H9 (cell line): ENCODE measurements around the gene PTPRH. TPM values are rescaled to one million over a fixed set of nuclear protein-coding genes. Genes with fewer than 3 reads are reported as not detected.
"Not testable (repeated sequence)": the region's sequence is repeated elsewhere in the genome, so short reads cannot be mapped to it uniquely, and the experiment has no call there.

Experiments used
- DNase-seq: peaks from one replicate; pipeline ENCODE4 v3.0.0-alpha.2; 2017
- H2AFZ ChIP-seq: one replicate; pipeline ENCODE4 v1.6.1; 2013; ENCODE audit warnings: mild to moderate bottlenecking, low read length, control low read depth, moderate library complexity
- H2AK5ac ChIP-seq: 2 replicates; pipeline ENCODE4 v1.6.1; 2013; ENCODE audit warnings: low read length, control low read depth, mixed read lengths; ENCODE audit not compliant: insufficient read length
- H2BK120ac ChIP-seq: one replicate; pipeline ENCODE4 v1.6.1; 2013; ENCODE audit warnings: low read depth, mild to moderate bottlenecking, low read length, control low read depth, inconsistent platforms; ENCODE audit not compliant: poor library complexity, severe bottlenecking
- H2BK12ac ChIP-seq: 2 replicates; pipeline ENCODE4 v1.6.1; 2013; ENCODE audit warnings: low read length, control low read depth, mixed read lengths, low read depth; ENCODE audit not compliant: insufficient read length
- H2BK15ac ChIP-seq: 2 replicates; pipeline ENCODE4 v1.6.1; 2013; ENCODE audit warnings: low read depth, low read length, control low read depth
- H2BK20ac ChIP-seq: one replicate; pipeline ENCODE4 v1.6.1; 2013; ENCODE audit warnings: low read depth, mild to moderate bottlenecking, low read length, control low read depth, inconsistent platforms; ENCODE audit not compliant: poor library complexity, severe bottlenecking
- H2BK5ac ChIP-seq: 2 replicates; pipeline ENCODE4 v1.6.1; 2013; ENCODE audit warnings: low read length, control low read depth, mixed read lengths; ENCODE audit not compliant: insufficient read length
- H3K14ac ChIP-seq: 2 replicates; pipeline ENCODE4 v1.6.1; 2013; ENCODE audit warnings: low read length, control low read depth; ENCODE audit not compliant: insufficient read depth
- H3K18ac ChIP-seq: 2 replicates; pipeline ENCODE4 v1.6.1; 2013; ENCODE audit warnings: low read depth, mild to moderate bottlenecking, mixed read lengths, low read length, control low read depth; ENCODE audit not compliant: insufficient read length
- H3K23ac ChIP-seq: 2 replicates; pipeline ENCODE4 v1.6.1; 2013; ENCODE audit warnings: low read length, control low read depth, mixed read lengths, low read depth; ENCODE audit not compliant: insufficient read length
- H3K23me2 ChIP-seq: 2 replicates; pipeline ENCODE4 v1.6.1; 2013; ENCODE audit warnings: low read depth, mild to moderate bottlenecking, mixed read lengths, low read length, control low read depth; ENCODE audit not compliant: insufficient read length, poor library complexity, severe bottlenecking
- H3K27ac ChIP-seq: 2 replicates; pipeline ENCODE4 v1.5.1; 2013; ENCODE audit warnings: low read length, control low read depth, mixed read lengths, low read depth; ENCODE audit not compliant: insufficient read length
- H3K27me3 ChIP-seq: 2 replicates; pipeline ENCODE4 v1.6.1; 2013; ENCODE audit warnings: low read length, control low read depth, inconsistent platforms; ENCODE audit not compliant: insufficient read depth
- H3K4ac ChIP-seq: 2 replicates; pipeline ENCODE4 v1.6.1; 2013; ENCODE audit warnings: low read depth, mild to moderate bottlenecking, control low read depth, inconsistent platforms, low read length, moderate library complexity
- H3K4me1 ChIP-seq: 2 replicates; pipeline ENCODE4 v1.6.1; 2013; ENCODE audit warnings: low read length, control low read depth, inconsistent platforms; ENCODE audit not compliant: insufficient read depth
- H3K4me2 ChIP-seq: 2 replicates; pipeline ENCODE4 v1.6.1; 2013; ENCODE audit warnings: low read length, control low read depth, mixed read lengths; ENCODE audit not compliant: insufficient read length, insufficient read depth
- H3K56ac ChIP-seq: 2 replicates; pipeline ENCODE4 v1.6.1; 2013; ENCODE audit warnings: low read depth, mild to moderate bottlenecking, mixed read lengths, low read length, control low read depth; ENCODE audit not compliant: insufficient read length
- H3K79me1 ChIP-seq: 2 replicates; pipeline ENCODE4 v1.6.1; 2013; ENCODE audit warnings: low read depth, mild to moderate bottlenecking, moderate library complexity, low read length, control low read depth, inconsistent platforms; ENCODE audit not compliant: insufficient read depth, poor library complexity, severe bottlenecking
- H3K79me2 ChIP-seq: 2 replicates; pipeline ENCODE4 v1.6.1; 2013; ENCODE audit warnings: low read length, control low read depth, inconsistent platforms; ENCODE audit not compliant: insufficient read depth
- H3K9ac ChIP-seq: 2 replicates; pipeline ENCODE4 v1.6.1; 2013; ENCODE audit warnings: low read length, control low read depth, mixed read lengths; ENCODE audit not compliant: insufficient read length; ENCODE audit errors: extremely low read depth
- H3K9me3 ChIP-seq: one replicate; pipeline ENCODE4 v1.6.1; 2013; ENCODE audit warnings: low read depth, low read length, inconsistent platforms; ENCODE audit not compliant: control insufficient read depth
- H3T11ph ChIP-seq: one replicate; pipeline ENCODE4 v1.6.1; 2013; ENCODE audit warnings: mild to moderate bottlenecking, low read length, control low read depth, inconsistent platforms
- H4K20me1 ChIP-seq: one replicate; pipeline ENCODE4 v1.6.1; 2013; ENCODE audit not compliant: control insufficient read depth, insufficient read length, insufficient read depth
- H4K5ac ChIP-seq: 2 replicates; pipeline ENCODE4 v1.6.1; 2013; ENCODE audit warnings: low read depth, mild to moderate bottlenecking, mixed read lengths, low read length, control low read depth; ENCODE audit not compliant: insufficient read length
- H4K8ac ChIP-seq: replicated peaks from 2 replicates; pipeline ENCODE4 v1.6.1; 2013; ENCODE audit warnings: low read length, control low read depth, mixed read lengths, low read depth; ENCODE audit not compliant: insufficient read length
- H4K91ac ChIP-seq: 2 replicates; pipeline ENCODE4 v1.6.1; 2013; ENCODE audit warnings: low read depth, mild to moderate bottlenecking, moderate library complexity, mixed read lengths, low read length, control low read depth; ENCODE audit not compliant: insufficient read length
- H3K27ac Mint-ChIP-seq, 3 experiments: 2 replicates in 2 of 3; 3 replicates in 1 of 3; pipeline ENCODE4 v1.8.0; 2020 to 2021; ENCODE audit warnings: mixed read lengths in 3 of 3, mild to moderate bottlenecking in 1 of 3, moderate library complexity in 1 of 3
- H3K27me3 Mint-ChIP-seq: 2 replicates; pipeline ENCODE4 v1.8.0; 2021; ENCODE audit warnings: low read depth, mild to moderate bottlenecking, moderate library complexity, mixed read lengths
- H3K36me3 Mint-ChIP-seq, 3 experiments: 2 replicates in 2 of 3; 3 replicates in 1 of 3; pipeline ENCODE4 v1.8.0; 2020 to 2021; ENCODE audit warnings: low read depth in 3 of 3, mixed read lengths in 3 of 3; ENCODE audit not compliant: insufficient read depth in 1 of 3
- H3K4me1 Mint-ChIP-seq, 2 experiments: 2 replicates each; pipeline ENCODE4 v1.8.0; 2020; ENCODE audit warnings: mixed read lengths in 2 of 2
- H3K4me3 Mint-ChIP-seq, 2 experiments: 2 replicates in 1 of 2; 3 replicates in 1 of 2; pipeline ENCODE4 v1.8.0; 2020 to 2021; ENCODE audit warnings: mild to moderate bottlenecking in 2 of 2, mixed read lengths in 2 of 2, moderate library complexity in 1 of 2
- H3K9me3 Mint-ChIP-seq, 2 experiments: 2 replicates in 1 of 2; 3 replicates in 1 of 2; pipeline ENCODE4 v1.8.0; 2020; ENCODE audit warnings: mild to moderate bottlenecking in 2 of 2, mixed read lengths in 2 of 2, moderate library complexity in 1 of 2
- WGBS: extraction: QIAGEN DNeasy Blood & Tissue Kit; methylation state at CpG from one replicate; pipeline ENCODE4 v1.1.7; 2013; ENCODE audit warnings: missing lambda C conversion rate, low lambda C conversion rate, mixed read lengths; ENCODE audit not compliant: insufficient read length; ENCODE audit errors: extremely low coverage; 5-methylcytosine and 5-hydroxymethylcytosine counted together
- total RNA-seq: library from RNA; stranded (reverse); gene quantifications from 2 replicates; pipeline ENCODE4 v1.2.1, GENCODE V29; 2021
- TF ChIP-seq, protein P1 (sequence below): fragments of 200-600 bp; sonication (generic); conservative IDR thresholded peaks from 3 replicates; pipeline ENCODE4 v1.8.0; 2021; ENCODE audit warnings: antibody characterized with exemption, mild to moderate bottlenecking

PTPRH gene
- total RNA-seq, 1 experiment from 2014 or later: 0.24 TPM

DNA sequence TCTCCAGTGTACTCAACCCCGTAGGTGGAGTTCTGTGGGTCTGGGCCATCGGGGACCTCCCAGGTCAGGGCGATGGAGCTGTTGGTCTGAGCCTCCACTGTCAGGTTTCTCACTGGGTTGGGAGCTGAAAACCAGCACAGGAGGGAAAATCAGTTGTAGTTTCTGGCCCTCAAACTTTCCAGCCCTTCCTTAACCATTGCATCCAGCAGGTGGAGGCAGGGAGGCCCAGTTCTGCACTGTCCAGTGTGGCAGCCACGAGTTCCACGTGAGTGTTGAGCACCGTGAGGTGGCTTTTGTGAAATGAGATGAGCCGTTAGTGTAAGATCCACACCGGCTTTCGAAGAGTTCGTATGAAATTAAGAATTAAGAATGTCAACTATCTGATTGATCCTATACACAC, 7.1 kb downstream of the PTPRH start:
- H3K56ac ChIP-seq, H4K8ac ChIP-seq, H3K9me3 ChIP-seq, H3K18ac ChIP-seq, H2BK12ac ChIP-seq, H2BK5ac ChIP-seq, H3T11ph ChIP-seq, H3K9ac ChIP-seq, H2AK5ac ChIP-seq, H3K4me3 Mint-ChIP-seq, H3K9me3 Mint-ChIP-seq, H3K79me1 ChIP-seq, H3K4ac ChIP-seq, H3K23me2 ChIP-seq, H2BK20ac ChIP-seq, H4K91ac ChIP-seq, H2BK120ac ChIP-seq, H2BK15ac ChIP-seq, H3K4me1 ChIP-seq, H4K5ac ChIP-seq, H4K20me1 ChIP-seq, H2AFZ ChIP-seq, H3K27me3 ChIP-seq, H3K4me1 Mint-ChIP-seq, H3K36me3 Mint-ChIP-seq, H3K27ac Mint-ChIP-seq, H3K79me2 ChIP-seq, H3K27ac ChIP-seq, H3K4me2 ChIP-seq, DNase-seq, H3K14ac ChIP-seq, H3K23ac ChIP-seq: not testable (repeated sequence)
- TF ChIP-seq, protein P1, sequence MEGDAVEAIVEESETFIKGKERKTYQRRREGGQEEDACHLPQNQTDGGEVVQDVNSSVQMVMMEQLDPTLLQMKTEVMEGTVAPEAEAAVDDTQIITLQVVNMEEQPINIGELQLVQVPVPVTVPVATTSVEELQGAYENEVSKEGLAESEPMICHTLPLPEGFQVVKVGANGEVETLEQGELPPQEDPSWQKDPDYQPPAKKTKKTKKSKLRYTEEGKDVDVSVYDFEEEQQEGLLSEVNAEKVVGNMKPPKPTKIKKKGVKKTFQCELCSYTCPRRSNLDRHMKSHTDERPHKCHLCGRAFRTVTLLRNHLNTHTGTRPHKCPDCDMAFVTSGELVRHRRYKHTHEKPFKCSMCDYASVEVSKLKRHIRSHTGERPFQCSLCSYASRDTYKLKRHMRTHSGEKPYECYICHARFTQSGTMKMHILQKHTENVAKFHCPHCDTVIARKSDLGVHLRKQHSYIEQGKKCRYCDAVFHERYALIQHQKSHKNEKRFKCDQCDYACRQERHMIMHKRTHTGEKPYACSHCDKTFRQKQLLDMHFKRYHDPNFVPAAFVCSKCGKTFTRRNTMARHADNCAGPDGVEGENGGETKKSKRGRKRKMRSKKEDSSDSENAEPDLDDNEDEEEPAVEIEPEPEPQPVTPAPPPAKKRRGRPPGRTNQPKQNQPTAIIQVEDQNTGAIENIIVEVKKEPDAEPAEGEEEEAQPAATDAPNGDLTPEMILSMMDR: peak; percentile 24; the same call in 1 of the 3 replicates
- peaks cover 43% of the 10 kb centered on the region for H3K27me3 Mint-ChIP-seq
- no CpG with 5 or more reads among the region's 10 CpGs for WGBS
